PFSK-1 (cell line): ENCODE results near the gene INO80E.

Source experiments
- POLR2AphosphoS5 ChIP-seq: IDR thresholded peaks from 2 replicates; pipeline ENCODE4 v1.6.1; 2012; ENCODE audit warnings: low read depth, mild to moderate bottlenecking, control low read depth, low read length, moderate library complexity
- SIN3A ChIP-seq: IDR thresholded peaks from 2 replicates; pipeline ENCODE4 v1.6.1; 2012; ENCODE audit warnings: mild to moderate bottlenecking, low read length, moderate library complexity, borderline replicate concordance; ENCODE audit not compliant: insufficient read depth
- TF ChIP-seq, protein P1 (sequence below), 2 experiments: IDR thresholded peaks; 2 replicates each; pipeline versions ENCODE4 v1.6.1 to v1.8.0; 2011 to 2012; ENCODE audit warnings: low read depth in 2 of 2, low read length in 2 of 2, control low read depth in 1 of 2, inconsistent platforms in 1 of 2, mild to moderate bottlenecking in 1 of 2, moderate library complexity in 1 of 2; ENCODE audit not compliant: insufficient read depth in 1 of 2

- TF ChIP-seq SIN3A = no peak
- no peak for TF ChIP-seq POLR2AphosphoS5
- TF ChIP-seq, protein P1, sequence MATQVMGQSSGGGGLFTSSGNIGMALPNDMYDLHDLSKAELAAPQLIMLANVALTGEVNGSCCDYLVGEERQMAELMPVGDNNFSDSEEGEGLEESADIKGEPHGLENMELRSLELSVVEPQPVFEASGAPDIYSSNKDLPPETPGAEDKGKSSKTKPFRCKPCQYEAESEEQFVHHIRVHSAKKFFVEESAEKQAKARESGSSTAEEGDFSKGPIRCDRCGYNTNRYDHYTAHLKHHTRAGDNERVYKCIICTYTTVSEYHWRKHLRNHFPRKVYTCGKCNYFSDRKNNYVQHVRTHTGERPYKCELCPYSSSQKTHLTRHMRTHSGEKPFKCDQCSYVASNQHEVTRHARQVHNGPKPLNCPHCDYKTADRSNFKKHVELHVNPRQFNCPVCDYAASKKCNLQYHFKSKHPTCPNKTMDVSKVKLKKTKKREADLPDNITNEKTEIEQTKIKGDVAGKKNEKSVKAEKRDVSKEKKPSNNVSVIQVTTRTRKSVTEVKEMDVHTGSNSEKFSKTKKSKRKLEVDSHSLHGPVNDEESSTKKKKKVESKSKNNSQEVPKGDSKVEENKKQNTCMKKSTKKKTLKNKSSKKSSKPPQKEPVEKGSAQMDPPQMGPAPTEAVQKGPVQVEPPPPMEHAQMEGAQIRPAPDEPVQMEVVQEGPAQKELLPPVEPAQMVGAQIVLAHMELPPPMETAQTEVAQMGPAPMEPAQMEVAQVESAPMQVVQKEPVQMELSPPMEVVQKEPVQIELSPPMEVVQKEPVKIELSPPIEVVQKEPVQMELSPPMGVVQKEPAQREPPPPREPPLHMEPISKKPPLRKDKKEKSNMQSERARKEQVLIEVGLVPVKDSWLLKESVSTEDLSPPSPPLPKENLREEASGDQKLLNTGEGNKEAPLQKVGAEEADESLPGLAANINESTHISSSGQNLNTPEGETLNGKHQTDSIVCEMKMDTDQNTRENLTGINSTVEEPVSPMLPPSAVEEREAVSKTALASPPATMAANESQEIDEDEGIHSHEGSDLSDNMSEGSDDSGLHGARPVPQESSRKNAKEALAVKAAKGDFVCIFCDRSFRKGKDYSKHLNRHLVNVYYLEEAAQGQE (IDR thresholded peaks at IDR 0.05; ENCODE audit: insufficient read depth in 1 of 2, low read depth in 2 of 2, low read length in 2 of 2) = no peak
These were observed 35.5 kb downstream of the INO80E start for GRCh38 chr16:30031477-30031918.
